GOT3 (cell line): ENCODE results near the gene NT5C1A.

Experiments used
- DNase-seq: peaks from one replicate; lab custom pipeline; 2025; ENCODE audit warnings: mixed read lengths; lab: John Stamatoyannopoulos, UW

NT5C1A gene

DNA sequence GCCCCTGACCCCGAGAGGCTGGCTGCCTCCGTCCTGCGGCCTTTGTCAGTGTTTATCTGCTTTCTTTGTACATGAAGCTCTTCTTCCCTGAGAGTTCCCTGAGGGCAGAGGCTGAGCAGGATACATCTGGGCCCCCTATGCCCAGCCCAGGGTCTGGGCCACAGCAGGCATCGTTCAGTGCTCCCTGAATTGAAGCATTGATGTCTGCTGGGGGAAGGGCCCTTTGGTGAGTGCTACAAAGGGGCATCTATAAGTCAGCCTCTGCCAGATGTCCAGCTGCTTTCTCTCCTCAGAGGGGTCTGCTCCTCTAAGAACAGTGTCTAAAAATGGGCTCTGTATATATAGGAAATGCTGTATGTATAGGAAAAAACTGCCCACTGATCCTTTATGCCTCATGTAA lies 34.5 kb downstream of the NT5C1A start:
- DNase-seq: no peak

DNA sequence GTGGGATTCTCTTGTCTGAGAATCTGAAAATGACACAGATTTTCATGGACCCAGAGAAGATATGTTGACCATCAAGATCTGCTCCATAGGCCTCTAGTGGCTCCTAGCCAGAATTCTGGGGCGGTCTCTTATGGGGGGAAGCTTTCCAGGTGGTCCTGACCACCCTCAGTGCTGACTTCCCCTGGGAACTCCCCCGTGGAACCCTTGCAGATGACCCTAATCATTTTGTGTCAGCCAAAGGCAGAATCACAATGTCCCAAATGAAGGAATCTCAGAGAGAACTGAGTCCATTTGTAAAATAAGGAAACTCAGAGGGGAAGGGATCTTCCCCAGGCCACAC lies 36.1 kb downstream of the NT5C1A start:
- no peak for DNase-seq

DNA sequence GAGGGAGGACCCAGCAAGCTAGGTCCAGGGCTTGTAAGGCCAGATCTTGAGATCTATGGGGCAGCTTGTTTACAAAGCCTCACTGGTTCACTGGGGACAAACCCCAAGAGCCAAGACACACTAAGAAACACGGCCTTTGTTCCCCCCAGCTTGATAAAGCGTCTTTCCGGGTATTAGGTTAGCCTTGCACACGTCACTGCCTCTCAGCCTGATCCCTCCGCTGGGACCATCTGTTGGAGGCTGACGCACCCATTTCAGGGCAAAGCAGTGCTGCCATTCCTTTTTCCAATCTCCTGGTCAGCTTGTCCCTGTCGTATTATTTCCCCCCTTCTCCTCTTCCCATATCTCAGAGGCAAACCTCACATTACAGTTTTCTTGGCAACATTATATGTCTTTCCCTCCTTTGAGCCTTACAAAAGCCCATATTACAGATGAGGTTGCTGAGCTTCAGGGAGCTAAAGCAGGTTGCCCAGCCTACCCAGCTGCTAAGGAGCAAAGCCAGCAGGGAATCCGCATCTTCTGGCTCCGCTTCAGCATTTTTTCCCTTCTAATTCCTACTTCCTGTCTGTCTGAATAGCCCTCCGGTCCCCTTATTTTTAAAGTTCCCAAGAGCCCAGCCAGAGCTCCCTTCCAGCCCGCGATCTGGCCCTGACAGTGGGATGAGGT lies 36.6 kb downstream of the NT5C1A start:
- DNase-seq: no peak

DNA sequence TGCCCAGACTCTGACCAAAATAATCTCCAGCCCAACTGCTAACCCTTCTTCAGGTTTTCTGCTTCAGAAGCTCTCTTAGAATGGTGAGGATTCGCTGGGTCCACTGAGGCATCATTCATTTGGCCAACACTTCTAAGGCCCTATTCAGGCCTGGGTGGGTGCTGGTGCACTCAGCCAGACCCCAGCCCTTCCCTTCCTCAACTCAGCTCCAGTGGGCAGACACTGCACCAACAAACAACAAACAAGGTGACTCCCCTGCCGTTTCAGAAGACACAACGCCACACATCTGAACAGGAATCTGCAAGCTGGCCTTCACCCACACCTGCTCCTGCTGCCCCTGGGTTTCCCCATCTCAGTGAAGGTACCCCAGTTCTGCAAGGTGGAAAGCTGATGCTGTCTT lies 38.5 kb downstream of the NT5C1A start:
- no peak for DNase-seq

DNA sequence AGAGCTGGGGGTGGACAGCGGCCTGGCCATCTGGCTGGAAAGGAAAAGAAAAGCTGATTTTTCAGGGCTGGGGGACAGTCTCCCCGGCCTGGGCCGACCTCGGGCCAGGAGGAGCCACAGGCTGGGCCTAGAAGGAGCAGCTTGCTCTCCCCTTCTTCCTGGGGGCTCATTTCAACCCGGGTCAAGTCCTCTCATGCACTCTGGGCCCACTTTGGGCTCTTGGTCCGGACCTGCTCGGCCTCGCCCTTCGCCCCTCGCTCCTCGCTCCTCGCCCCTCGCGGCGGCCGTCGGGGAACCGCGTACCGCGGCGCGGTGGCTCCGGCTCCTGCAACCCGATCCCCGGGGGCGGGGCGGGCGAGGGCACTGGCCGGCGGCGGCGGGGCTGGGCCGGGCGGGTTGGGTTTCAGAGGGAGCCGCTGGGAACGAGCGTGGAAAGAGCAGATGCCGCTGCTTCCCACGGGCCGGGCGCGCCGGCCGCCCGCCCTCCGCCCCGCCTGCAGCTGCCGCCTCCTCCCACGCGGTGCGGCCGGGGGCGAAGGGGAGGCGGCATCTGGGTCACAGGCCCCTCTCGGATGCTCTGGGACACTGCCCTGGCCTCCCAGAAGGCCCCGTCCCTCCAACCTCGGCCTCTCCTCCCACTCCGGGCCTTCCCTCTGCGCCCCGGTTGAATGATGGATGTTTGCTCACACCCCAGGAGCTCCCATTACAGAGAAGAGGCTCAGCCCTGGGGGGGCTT lies 39.1 kb downstream of the NT5C1A start:
- DNase-seq: no peak

DNA sequence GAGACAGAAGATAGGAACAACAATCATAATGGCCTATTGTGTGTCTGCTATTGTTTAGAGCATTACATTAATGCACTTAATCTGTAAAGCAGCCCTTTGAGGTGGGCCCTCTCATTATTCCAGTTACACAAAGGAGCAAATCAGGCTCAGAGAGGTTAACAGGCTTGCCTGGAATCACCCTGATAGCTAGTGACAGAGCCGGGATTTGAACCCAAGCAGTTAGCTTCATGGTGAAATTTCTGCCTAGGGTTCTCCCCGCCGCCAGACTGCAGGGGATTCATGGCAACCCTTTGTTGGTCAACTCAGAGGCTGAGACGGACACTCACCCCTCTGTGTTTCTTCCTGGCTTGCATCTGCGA lies 39.6 kb downstream of the NT5C1A start:
- no peak for DNase-seq

DNA sequence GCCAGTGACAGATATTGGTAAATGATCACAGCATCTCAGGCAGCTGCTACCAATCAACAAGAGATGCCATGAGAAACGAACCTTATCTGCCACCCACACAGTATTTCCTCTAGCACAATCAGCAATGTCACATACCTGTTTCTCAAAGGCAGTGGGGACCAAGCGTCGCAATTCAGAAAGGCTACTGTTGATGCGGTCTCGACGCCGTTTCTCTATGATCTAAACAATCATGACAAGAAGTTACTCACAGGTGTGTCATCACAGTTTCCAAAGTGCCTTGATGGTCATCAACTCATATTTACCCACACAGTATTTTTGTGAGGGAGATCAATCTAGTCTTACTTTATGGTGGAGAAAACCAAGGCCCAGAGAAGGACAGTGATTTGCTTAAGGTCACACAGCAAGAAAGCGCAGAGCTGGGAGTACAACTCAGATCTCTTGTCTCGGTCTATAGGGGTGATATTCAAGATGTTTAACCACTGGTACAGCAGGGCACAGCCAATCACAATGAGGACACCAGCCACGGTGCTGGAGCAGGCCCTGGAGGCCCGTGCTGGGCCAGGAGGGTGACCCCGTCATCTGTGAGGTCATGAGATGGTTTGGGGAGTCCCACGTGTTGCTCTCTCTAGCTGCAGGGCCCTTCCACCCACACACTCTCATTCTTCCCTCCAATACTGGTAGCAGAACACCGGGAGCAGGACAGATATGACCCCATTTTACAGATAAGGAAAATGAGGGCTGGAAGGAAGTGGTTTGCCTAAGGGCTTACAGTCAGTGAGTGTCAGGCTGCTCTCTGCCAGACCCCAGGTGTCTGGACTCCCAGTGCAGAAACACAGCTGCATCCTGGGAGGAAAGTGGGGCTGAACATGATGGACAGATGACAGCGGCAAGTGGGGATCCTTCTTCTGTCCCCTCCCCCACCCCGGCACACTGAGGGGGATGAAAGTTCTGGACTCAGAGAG lies 40.3 kb downstream of the NT5C1A start:
- no peak for DNase-seq

DNA sequence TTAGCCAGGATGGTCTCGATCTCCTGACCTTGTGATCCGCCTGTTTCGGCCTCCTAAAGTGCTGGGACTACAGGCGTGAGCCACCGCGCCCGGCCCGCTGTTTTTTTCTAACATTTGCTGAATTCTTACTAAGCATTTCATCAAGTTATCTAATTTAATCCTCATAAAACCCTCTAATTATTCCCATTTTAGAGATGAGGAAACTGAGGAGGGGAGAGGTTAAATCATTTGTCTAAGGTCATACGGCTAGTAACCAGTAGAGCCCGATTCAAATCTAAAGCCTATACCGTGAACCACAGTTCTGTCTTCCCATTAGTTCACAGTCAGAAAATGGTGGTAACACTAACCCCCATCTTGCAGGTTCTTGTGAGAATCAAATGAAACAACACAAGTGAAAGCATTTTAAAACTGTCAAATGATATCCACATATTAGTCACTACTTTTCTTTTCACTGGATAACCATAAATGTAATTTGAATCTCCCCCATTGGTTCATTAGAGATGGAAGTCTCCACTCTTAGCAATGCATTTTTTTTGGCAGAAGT lies 43.0 kb downstream of the NT5C1A start:
- no peak for DNase-seq

DNA sequence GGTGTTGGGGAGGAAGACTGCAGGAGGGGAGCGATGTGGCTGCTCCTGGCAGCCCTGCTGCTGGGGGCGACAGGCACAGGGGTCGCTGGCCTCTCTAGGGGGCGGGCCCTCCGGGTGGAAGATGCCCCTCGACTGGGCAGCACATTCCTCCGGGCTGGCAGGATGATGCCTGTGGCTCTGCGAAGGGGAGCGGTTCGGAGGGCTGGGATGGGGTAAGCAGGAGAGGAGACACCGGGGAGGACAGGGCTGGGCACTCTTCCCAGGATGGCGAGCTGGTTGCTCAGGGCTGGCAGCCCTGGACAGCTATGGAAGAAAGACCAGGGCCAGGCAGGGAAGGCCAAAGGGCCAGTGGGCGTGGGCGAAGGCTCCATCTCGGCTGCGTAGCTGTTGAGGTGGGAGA lies 45.3 kb downstream of the NT5C1A start:
- no peak for DNase-seq

DNA sequence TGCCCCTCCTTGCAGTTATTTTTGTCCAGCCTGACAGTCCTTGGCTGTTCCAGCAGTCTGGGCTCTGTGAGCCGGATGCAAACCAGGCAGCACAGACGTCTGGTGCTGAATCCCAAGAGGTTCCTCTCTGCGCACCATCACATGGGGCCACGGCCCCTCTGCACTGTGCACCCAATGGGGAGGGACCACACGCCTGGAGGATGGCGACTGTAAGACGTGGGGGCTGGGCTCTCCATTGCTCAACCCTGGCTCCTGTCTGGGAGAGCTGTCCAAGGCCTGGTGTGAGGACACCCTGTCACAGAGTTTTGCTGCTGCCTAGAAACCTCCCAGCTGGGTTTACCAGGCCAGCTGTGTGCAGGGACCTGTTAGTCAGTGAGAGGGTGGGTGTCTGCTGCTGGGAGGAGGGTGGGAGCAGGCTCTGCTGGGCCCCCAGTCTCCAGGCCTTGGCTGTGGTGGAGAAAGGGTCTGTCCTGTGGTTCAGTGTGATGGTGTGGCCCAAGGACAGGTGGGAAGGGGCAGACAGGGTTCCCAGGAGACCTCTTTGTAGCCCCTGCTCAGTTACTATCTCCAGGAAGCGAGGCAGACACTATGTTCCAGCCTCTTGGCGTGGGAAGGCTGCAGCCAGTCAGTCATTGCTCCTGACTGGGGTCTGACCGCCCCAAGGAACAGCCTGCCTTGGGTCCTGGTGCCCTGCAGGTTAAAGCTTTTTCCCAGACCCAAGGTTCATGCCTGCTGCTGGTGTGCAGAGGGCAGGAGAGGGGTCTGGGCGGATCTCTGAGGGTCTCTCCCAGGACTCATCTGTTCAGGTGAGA lies 46.2 kb downstream of the NT5C1A start:
- DNase-seq: no peak

DNA sequence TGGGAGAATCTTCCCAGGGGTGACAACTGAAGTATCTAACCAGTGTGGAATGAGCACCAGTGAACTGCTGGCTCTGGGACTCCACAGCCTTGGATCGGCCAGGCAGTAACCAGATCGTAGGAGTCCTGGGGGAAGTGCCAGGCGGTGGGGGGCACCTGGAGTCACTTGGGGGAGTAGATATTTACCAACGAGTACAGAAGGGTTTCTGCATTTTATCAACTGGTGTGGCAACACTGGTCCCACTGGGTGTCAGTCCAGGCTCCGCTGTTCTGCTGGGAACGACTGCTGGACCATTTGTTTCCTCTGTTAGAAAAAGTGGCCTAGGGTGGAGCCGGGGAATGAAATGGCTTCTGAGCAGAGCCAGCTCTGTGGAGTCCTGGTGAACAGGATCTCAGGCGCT lies 46.9 kb downstream of the NT5C1A start:
- no peak for DNase-seq

DNA sequence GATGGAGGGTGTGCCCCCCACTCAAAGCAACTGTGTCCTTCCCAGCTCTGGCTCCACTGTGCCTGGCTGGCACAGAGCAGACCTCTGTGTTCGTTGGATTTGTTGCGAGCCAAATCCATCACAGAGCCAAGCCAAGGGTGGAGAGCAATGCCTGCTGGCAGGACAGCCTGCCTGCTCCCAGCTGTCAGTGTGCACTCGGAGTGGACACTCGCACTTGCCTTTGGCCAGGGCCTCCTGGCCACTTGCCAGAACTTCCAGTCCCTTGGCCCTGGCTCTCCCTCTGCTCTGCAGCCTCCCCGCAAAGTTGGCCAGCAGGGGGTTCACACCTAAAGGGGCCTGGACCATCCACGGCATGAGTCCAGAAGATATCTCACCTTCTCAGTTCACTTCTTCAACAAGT lies 48.9 kb downstream of the NT5C1A start:
- DNase-seq: no peak

DNA sequence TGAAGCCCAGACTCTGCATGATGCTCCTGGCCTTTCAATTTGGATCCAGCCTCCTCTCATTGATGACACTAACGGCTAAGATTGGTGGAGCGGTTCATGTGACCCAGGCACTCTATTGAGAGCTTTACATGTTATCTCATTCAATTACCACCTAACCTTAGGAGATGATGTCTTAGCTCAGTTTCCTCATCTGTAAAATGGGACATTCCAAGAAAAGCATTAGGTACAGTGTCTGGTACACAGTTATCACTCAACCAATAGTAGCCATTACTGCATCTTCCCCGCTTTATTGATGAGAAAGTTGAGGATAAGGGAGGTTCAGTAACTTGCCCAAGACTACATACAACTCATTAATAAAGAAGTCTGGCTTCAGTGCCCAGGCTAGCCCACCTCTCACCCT lies 49.5 kb downstream of the NT5C1A start:
- no peak for DNase-seq

DNA sequence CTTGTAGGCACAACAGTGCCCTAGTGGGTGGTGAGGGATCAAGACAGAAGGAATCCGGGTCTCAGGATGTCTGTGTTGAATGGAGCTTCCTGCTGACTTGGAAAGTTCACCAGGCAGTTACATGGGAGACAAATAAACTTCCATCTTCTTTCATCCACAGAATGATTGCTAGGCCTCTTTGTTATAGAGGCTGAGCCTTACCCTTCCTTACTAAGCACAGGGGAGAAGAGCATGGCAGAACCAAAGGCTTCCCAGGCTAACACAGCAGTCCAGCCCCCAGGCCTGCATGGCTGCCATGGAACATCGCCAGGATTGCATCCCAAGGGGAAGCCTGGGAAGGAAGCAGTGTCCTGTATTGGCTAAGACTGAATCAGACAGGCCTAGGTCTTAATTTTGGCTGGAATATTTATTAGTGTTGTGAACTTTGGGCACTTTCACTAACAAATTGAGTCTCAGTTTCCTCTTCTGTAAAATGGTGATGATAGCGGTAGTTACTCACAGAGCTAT lies 51.2 kb downstream of the NT5C1A start:
- DNase-seq: no peak

DNA sequence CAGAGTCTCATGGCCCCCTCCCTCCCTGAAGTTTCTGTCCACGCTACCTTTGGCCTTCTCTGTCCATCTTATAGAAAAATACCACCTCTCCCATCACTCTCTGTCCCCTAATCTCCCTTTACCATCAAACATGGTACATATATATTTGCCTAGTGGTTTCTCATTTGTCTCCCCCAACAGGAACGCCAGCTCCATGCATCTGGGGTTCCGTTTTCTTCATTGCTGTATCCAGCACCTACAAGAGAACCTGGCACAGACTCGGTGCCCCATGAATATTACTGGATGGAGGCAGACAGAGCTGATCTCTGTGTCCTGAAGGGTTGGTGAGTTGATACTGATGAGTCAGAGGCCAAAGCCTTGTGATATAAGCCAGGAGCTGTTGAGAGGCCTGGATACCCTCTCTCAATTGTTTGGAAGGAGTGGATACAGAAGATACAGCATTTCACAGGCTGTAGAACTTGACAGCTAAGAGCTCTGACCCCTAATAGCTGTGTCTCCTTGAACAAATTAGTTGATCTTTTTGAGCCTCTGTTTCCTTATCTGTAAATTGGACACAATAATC lies 54.3 kb downstream of the NT5C1A start:
- no peak for DNase-seq

DNA sequence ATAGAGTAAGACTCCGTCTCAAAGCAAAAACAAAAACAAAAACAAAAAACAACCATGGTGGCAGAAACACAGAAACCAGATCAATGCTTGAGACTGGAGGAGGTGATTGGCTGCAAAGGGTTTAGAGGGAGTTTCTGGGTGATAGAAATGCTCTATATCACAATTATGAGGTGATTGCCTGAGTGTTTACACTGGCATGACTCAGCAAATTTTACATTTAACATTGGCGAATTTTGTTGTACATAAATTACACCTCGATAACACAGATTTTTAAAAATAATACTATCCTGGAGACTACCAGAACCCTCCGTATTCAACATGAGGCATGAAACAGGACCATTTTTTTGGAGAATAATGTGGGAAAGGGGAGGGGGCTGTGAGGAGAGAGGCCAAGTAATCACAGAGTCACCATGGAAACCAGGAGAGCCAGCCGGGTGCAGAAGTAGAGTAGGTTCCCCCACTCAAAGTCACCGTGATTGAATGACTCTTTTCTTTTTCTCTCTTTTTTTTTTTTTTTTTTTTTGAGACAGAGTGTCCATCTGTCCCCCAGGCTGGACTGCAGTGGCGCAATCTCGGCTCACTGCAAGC lies 56.7 kb downstream of the NT5C1A start:
- DNase-seq: no peak

DNA sequence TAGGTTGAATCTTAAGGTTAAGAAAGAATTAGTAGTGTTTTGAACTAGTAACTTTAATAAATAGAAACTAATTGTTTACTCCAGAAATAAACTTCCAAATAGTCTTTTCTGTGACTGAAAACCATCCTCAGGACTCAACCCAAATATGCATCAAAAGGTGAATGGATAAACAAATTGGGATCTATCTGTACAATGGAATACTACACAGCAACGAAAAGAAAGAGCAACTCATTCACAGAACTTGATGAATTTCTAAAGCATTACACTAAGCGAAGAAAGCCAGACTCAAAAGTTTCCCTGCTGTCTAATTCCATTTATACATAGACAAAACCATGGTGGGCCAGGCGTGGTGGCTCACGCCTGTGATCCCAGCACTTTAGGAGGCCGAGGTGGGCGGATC lies 57.4 kb downstream of the NT5C1A start:
- no peak for DNase-seq

DNA sequence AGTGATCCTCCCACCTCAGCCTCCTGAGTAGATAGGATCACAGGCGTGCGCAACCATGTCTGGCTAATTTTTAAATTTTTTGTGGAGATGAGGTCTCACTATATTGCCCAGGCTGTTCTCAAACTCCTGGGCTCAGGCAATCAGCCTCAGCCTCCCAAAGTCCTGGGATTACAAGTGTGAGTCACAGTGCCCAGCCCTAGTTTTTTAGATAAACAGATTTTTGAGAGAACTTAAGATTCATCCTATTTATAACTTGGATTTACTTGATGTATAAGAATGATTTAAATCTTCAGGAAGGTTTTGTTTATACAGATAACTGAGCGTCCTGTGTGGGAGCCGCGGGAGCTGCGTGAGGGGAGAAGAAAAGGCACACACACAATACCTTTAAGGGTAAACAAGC lies 58.7 kb downstream of the NT5C1A start:
- no peak for DNase-seq

DNA sequence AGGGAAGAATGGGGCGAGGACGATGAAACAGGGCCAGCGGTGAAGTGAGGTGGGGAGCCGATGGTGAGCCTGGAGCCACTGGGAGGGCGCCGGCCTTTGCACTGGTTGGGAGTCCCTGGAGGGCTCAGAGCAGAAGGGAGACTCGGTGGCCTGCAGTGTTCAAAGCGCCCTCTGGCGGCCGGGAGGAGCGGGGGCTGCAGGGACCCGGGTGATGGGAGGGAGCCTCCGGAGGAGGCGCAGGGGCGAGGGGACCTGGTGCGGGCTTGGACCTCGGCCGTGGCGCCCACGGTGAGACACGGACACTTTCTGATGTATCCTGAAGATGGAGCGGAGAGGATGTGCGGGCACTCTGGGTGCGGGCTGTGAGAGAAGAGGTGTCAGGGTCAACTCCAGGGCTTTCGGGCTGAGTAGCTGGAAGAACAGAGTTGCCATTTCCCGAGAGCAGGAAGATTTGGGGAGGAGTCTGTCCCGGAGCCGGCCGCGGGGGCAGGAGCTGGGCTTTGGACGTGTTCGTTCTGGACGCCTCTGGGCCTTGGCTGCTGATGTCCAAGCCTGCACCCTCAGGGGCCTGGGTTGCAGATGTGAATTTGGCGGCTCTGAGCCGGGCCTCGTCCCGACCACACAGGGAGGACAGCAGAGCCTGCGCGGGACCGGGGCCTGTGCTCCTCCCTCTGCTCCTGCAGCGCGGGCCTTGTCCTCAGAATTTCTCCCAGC lies 62.1 kb downstream of the NT5C1A start:
- DNase-seq: peak; percentile 17
